ENCODE data around the gene MGAT4A. TPM values are rescaled to one million over a fixed set of nuclear protein-coding genes. Genes with fewer than 3 reads are reported as not detected.

Gene MGAT4A
- total and polyA plus RNA-seq, 5 donors from 2014 or later = 101 to 143 (median 127) TPM

DNA sequence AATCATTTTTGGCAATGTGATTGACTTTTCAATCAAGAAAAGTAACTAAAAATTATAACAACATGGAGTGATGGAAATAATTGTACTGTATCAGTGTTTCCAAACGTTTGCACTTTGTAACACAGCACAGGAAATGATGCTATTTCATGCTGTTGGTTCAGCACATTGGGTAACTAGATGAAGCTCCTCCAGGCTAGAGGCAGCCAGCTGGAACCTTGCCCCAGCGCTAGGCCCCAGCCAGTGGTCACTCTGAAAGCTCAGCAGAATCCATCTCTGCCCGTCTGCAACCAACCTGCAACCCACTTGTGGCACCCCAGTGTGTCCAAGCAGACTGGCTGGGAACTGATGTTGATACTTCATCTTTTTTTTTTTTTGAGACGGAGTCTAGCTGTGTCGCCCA lies 107.3 kb downstream of the MGAT4A start:
- H3K27ac Mint-ChIP-seq = no peak overlapping the region

DNA sequence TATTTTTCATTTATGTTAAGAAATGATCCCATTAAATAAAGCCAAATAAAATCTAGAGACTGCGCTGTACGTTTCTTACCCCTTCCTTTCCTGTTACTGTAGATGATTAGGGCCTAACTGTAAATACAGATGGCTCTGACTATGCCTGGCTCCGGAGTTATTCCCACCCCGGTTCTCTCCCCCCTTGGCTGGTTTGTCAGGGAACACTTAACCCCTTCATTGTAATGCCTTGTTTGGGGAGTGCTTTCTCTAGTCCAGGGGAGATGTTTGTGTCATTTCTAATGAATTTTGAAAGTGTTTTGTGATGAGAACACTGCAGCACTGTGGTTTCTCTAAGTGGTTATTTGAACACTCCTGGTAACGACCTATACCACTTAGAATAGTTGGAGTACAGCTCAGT lies 113.8 kb downstream of the MGAT4A start:
- Histone ChIP-seq H3K4me1 (ENCODE audit: control insufficient read depth, insufficient read depth, low read length, poor library complexity, severe bottlenecking) (no peaks in the 10 kb centered on the region), H3K36me3 (ENCODE audit: control insufficient read depth, insufficient read depth, low read length) (peaks cover 60% of the 10 kb centered on the region), H3K4me3 (ENCODE audit: low read depth, low read length) (no peak overlapping the region), H3K27me3 (ENCODE audit: control insufficient read depth, insufficient read depth, low read length) (no peaks in the 10 kb centered on the region), H3K27ac (ENCODE audit: insufficient read depth, low read length, poor library complexity, severe bottlenecking) (no peak overlapping the region), H3K9me3 (ENCODE audit: control insufficient read depth in 2 of 2, low read length in 2 of 2) (no peaks in the 10 kb centered on the region)
- peak overlapping the region in 2 of 4 donors; percentile 17 to 29 for H3K4me3 Mint-ChIP-seq
- ATAC-seq (ENCODE audit: low read depth in 2 of 2) (no peak), DNase-seq (no peak)
- H3K9me3 Mint-ChIP-seq = peaks cover 0 to 4% (median 0%) of the 10 kb centered on the region in 7 donors
- no peaks in the 10 kb centered on the region for H3K27me3 Mint-ChIP-seq
- peaks cover 9 to 48% (median 32%) of the 10 kb centered on the region in 4 donors for H3K4me1 Mint-ChIP-seq
- peaks cover 37% of the 10 kb centered on the region for H3K36me3 Mint-ChIP-seq
- peak overlapping the region in 2 of 3 donors; percentile 48 to 96 for H3K27ac Mint-ChIP-seq

More for the DNA sequence above, 107.3 kb downstream of the MGAT4A start:
- ATAC-seq (ENCODE audit: low read depth in 2 of 2) (no peak), DNase-seq (no peak)
- Histone ChIP-seq H3K9me3 (ENCODE audit: control insufficient read depth in 2 of 2, low read length in 2 of 2) (no peaks in the 10 kb centered on the region), H3K27me3 (ENCODE audit: control insufficient read depth, insufficient read depth, low read length) (no peaks in the 10 kb centered on the region), H3K36me3 (ENCODE audit: control insufficient read depth, insufficient read depth, low read length) (peaks cover 47% of the 10 kb centered on the region), H3K4me3 (ENCODE audit: low read depth, low read length) (no peak overlapping the region), H3K27ac (ENCODE audit: insufficient read depth, low read length, poor library complexity, severe bottlenecking) (no peak overlapping the region), H3K4me1 (ENCODE audit: control insufficient read depth, insufficient read depth, low read length, poor library complexity, severe bottlenecking) (no peaks in the 10 kb centered on the region)
- no peaks in the 10 kb centered on the region for H3K9me3 Mint-ChIP-seq
- H3K4me3 Mint-ChIP-seq = no peak overlapping the region
- peaks cover 0 to 23% (median 8%) of the 10 kb centered on the region in 4 donors for H3K4me1 Mint-ChIP-seq
- H3K27me3 Mint-ChIP-seq = no peaks in the 10 kb centered on the region
- peaks cover 28% of the 10 kb centered on the region for H3K36me3 Mint-ChIP-seq

DNA sequence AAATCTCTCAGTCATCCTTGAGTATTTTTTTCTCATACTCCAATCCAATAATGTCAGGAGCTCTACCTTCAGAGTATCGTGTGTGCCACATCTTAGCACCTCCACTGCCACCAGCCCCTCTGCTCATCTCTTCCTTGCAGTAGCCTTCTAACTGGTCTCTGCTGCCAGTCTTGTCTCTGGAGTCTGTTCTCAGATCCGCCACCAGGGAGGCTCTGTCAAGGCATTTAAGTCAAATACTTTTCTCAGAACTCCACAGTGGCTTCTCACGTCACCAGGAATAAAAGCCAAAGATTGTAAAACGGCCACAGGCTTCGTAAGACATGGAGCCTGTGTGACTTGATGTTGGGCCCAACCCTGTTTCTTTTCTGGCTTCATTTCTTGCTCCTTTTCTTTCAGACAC lies 115.5 kb downstream of the MGAT4A start:
- DNase-seq = peak in 1 of 3 donors; percentile 23
- Mint-ChIP-seq H3K9me3 (peaks cover 0 to 4% (median 0%) of the 10 kb centered on the region in 7 donors), H3K27me3 (no peaks in the 10 kb centered on the region), H3K4me3 (peak overlapping the region in 2 of 4 donors; percentile 13 to 42), H3K36me3 (peaks cover 45% of the 10 kb centered on the region), H3K27ac (peak overlapping the region; percentile 47 to 85 (median 70)), H3K4me1 (peaks cover 16 to 54% (median 39%) of the 10 kb centered on the region in 4 donors)
- Histone ChIP-seq H3K27me3 (ENCODE audit: control insufficient read depth, insufficient read depth, low read length) (no peaks in the 10 kb centered on the region), H3K9me3 (ENCODE audit: control insufficient read depth in 2 of 2, low read length in 2 of 2) (no peaks in the 10 kb centered on the region), H3K27ac (ENCODE audit: insufficient read depth, low read length, poor library complexity, severe bottlenecking) (no peak overlapping the region), H3K36me3 (ENCODE audit: control insufficient read depth, insufficient read depth, low read length) (peaks cover 51% of the 10 kb centered on the region), H3K4me1 (ENCODE audit: control insufficient read depth, insufficient read depth, low read length, poor library complexity, severe bottlenecking) (peaks cover 13% of the 10 kb centered on the region), H3K4me3 (ENCODE audit: low read depth, low read length) (no peak overlapping the region)
- ATAC-seq (ENCODE audit: low read depth in 2 of 2) = no peak

DNA sequence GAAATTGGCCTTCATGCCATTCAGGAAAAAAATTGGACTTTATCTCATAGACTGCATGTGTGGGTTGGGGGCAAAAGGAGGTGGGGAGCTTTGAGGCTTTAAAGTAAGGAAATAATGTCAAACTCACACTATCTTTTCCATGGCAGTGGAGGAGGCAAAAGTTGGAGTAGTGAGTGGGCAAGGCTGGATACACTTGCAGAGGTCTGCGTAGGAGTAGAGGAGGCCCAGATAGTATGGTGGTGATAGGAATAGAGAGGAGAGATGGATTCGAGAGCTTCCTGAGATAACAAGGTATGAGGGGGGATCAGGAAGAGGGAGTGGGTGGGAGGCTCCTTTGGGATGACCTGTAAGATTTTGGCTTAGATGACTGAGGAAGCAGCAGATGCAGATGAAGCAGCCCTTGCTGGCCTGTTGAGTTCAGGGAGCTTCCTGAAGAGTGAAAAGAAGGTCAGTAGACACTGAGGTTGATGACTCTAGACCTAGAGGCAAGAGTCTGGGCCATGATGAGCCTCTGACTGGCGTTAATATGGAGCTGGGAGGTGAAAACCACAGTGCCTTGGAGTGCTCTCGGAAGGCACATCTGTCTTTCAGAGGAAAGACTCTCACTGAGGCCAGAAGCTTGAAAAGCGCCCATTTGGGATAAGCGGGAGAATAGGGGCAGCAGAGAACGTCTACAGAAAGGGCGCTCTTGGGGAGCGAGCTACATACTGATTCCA lies 116.8 kb downstream of the MGAT4A start:
- Histone ChIP-seq H3K36me3 (ENCODE audit: control insufficient read depth, insufficient read depth, low read length) (peaks cover 48% of the 10 kb centered on the region), H3K9me3 (ENCODE audit: control insufficient read depth in 2 of 2, low read length in 2 of 2) (no peaks in the 10 kb centered on the region), H3K4me3 (ENCODE audit: low read depth, low read length) (no peak overlapping the region), H3K27ac (ENCODE audit: insufficient read depth, low read length, poor library complexity, severe bottlenecking) (no peak overlapping the region), H3K27me3 (ENCODE audit: control insufficient read depth, insufficient read depth, low read length) (no peaks in the 10 kb centered on the region), H3K4me1 (ENCODE audit: control insufficient read depth, insufficient read depth, low read length, poor library complexity, severe bottlenecking) (peaks cover 26% of the 10 kb centered on the region)
- DNase-seq (no peak), ATAC-seq (ENCODE audit: low read depth in 2 of 2) (no peak)
- peak overlapping the region in 2 of 4 donors; percentile 18 to 64 for H3K4me3 Mint-ChIP-seq
- H3K9me3 Mint-ChIP-seq = peaks cover 0 to 4% (median 0%) of the 10 kb centered on the region in 7 donors
- H3K36me3 Mint-ChIP-seq = peaks cover 39% of the 10 kb centered on the region
- no peaks in the 10 kb centered on the region for H3K27me3 Mint-ChIP-seq
- H3K27ac Mint-ChIP-seq = peak overlapping the region in 2 of 3 donors; percentile 18 to 72
- peaks cover 20 to 58% (median 46%) of the 10 kb centered on the region in 4 donors for H3K4me1 Mint-ChIP-seq

DNA sequence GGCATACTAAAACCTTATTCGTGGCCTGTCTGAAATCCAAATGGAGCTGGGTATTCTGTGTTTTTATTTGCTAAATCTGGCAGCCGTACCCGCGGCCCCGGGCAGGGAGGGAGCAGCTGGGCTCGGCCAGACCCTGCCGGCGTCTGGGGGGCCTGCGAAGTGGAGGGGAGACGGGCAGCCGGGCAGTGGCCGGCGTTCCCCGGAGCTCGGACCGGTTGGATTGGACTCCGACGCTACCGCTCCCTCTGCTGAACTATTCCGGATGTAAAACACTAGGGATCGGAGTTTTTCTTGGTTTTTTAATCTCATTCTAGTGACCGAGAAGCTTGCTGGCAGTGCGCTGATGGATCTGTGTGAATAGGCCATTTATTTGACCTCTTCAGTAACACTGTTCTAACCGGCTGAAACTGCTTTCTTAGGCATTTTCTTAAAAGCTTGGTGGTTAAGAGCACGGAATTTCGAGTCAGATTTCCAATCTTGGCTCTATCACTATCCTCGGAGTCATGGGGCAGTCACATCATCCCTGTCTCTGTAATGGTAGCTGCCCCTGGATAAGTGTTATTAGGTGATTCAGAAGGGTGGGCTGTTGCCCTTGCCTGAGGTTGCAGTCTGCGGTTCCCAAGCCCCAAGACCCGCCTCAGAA lies 121.8 kb downstream of the MGAT4A start:
- H3K4me1 Mint-ChIP-seq = peaks cover 32 to 81% (median 59%) of the 10 kb centered on the region in 4 donors
- peak overlapping the region; percentile 91 to 96 (median 94) for H3K4me3 Mint-ChIP-seq
- peaks cover 51% of the 10 kb centered on the region for H3K4me1 ChIP-seq (ENCODE audit: control insufficient read depth, insufficient read depth, low read length, poor library complexity, severe bottlenecking)
- ATAC-seq (ENCODE audit: low read depth in 2 of 2) = no peak
- no peaks in the 10 kb centered on the region for H3K27me3 ChIP-seq (ENCODE audit: control insufficient read depth, insufficient read depth, low read length)
- peaks cover 14% of the 10 kb centered on the region for H3K36me3 ChIP-seq (ENCODE audit: control insufficient read depth, insufficient read depth, low read length)
- peak in 1 of 3 donors; percentile 10 for DNase-seq
- peaks cover 27% of the 10 kb centered on the region for H3K36me3 Mint-ChIP-seq
- peak overlapping the region; percentile 92 to 98 (median 97) for H3K27ac Mint-ChIP-seq
- H3K9me3 Mint-ChIP-seq = no peaks in the 10 kb centered on the region
- H3K4me3 ChIP-seq (ENCODE audit: low read depth, low read length) = peak overlapping the region; percentile 92
- no peaks in the 10 kb centered on the region for H3K27me3 Mint-ChIP-seq
- no peaks in the 10 kb centered on the region for H3K9me3 ChIP-seq (ENCODE audit: control insufficient read depth in 2 of 2, low read length in 2 of 2)
- peak overlapping the region; percentile 89 for H3K27ac ChIP-seq (ENCODE audit: insufficient read depth, low read length, poor library complexity, severe bottlenecking)

DNA sequence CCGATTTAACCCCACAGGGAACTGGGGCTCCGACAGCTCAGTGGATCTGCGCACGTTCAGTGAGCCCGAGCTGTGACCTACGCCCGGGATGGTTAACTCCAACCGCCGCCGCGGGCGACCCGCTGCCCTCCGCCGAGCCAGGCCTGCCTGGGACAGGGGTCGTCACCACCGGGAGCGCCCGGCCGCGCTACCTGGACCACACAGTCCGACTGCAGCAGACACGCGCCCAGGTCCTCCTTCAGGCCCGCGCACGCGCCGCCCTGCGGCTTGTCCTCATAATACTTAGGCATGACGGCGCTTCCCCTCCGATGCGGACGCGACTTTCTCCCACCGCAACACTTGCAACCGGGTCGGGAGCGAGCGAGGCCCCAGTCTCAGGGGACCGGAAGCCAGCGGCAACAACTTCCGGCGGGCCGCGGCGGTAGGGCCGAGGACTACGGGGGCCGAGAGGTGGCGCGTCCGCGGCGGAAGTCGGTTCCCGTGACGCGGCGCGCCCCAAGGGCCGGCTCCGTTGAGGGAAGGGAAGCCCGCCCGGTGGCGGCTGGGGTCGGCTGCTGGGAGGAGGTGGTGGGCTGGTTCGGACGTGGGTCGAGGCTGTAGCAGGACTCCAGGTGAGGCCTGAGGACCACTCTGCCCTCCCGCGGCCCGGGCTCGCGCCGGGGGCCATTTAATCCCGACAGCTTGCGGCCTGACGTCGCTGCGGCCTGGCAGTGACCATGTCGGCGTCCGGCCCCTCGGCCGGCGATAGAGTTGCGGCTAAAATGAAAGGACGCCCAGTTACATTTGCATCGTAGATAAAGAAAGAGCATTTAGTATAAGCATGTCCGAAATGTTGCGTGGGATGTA lies 122.6 kb downstream of the MGAT4A start, which contains the start of the genes COA5 and UNC50:
Gene COA5, minus strand, starts transcription at position 397 of the 846 bp plus-strand sequence. Its CDS starts 107 bp downstream, at position 290.
Gene UNC50, plus strand, starts transcription at position 474 of the 846 bp plus-strand sequence. CDS start 1,171 bp downstream, outside the sequence.
- Mint-ChIP-seq H3K27ac (peak within 1 kb of the TSS; percentile 92 to 98 (median 97)), H3K9me3 (no peaks in the 10 kb centered on the region), H3K36me3 (peaks cover 22% of the 10 kb centered on the region), H3K4me3 (peak within 1 kb of the TSS; percentile 91 to 96 (median 94)), H3K27me3 (no peaks in the 10 kb centered on the region), H3K4me1 (peaks cover 32 to 76% (median 57%) of the 10 kb centered on the region in 4 donors)
- peaks cover 13% of the 10 kb centered on the region for H3K36me3 ChIP-seq (ENCODE audit: control insufficient read depth, insufficient read depth, low read length)
- H3K4me1 ChIP-seq (ENCODE audit: control insufficient read depth, insufficient read depth, low read length, poor library complexity, severe bottlenecking) = peaks cover 51% of the 10 kb centered on the region
- peak; percentile 85 to 96 (median 88) for DNase-seq
- H3K27me3 ChIP-seq (ENCODE audit: control insufficient read depth, insufficient read depth, low read length) = no peaks in the 10 kb centered on the region
- peak within 1 kb of the TSS; percentile 92 for H3K4me3 ChIP-seq (ENCODE audit: low read depth, low read length)
- no peaks in the 10 kb centered on the region for H3K9me3 ChIP-seq (ENCODE audit: control insufficient read depth in 2 of 2, low read length in 2 of 2)
- ATAC-seq (ENCODE audit: low read depth in 2 of 2) = peak; percentile 90
- H3K27ac ChIP-seq (ENCODE audit: insufficient read depth, low read length, poor library complexity, severe bottlenecking) = peak within 1 kb of the TSS; percentile 89

DNA sequence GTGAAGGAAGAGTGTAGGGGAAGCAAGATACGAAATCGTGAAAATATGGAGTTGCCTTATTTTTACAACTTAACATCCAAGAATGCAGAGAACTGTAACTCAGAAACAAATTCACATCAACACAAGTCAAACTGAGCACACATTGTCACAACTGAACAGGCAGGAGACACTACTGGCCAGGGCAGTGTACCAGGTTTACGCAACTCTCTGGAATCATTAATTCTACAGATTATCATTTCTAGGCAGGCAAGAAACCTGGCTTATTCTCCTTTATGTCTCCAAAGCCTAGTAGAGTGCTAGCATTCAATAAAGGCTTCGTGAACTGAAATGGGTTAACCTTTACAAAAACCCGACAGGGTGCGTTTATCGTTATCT lies 123.2 kb downstream of the MGAT4A start:
- no peaks in the 10 kb centered on the region for H3K9me3 ChIP-seq (ENCODE audit: control insufficient read depth in 2 of 2, low read length in 2 of 2)
- no peaks in the 10 kb centered on the region for H3K27me3 ChIP-seq (ENCODE audit: control insufficient read depth, insufficient read depth, low read length)
- peaks cover 32 to 72% (median 57%) of the 10 kb centered on the region in 4 donors for H3K4me1 Mint-ChIP-seq
- no peaks in the 10 kb centered on the region for H3K27me3 Mint-ChIP-seq
- peaks cover 13% of the 10 kb centered on the region for H3K36me3 ChIP-seq (ENCODE audit: control insufficient read depth, insufficient read depth, low read length)
- DNase-seq = peak in 1 of 3 donors; percentile 25
- peak overlapping the region; percentile 92 to 98 (median 97) for H3K27ac Mint-ChIP-seq
- H3K4me3 Mint-ChIP-seq = peak overlapping the region; percentile 91 to 96 (median 94)
- peak overlapping the region; percentile 91 for H3K4me3 ChIP-seq (ENCODE audit: low read depth, low read length)
- no peaks in the 10 kb centered on the region for H3K9me3 Mint-ChIP-seq
- H3K4me1 ChIP-seq (ENCODE audit: control insufficient read depth, insufficient read depth, low read length, poor library complexity, severe bottlenecking) = peaks cover 51% of the 10 kb centered on the region
- H3K36me3 Mint-ChIP-seq = peaks cover 18% of the 10 kb centered on the region
- H3K27ac ChIP-seq (ENCODE audit: insufficient read depth, low read length, poor library complexity, severe bottlenecking) = peak overlapping the region; percentile 89
- no peak for ATAC-seq (ENCODE audit: low read depth in 2 of 2)
